Suprapubic skin (tissue), 4 donors: ENCODE data around the gene DR1.

Experiments
- EP300 ChIP-seq: sonication (generic); formaldehyde crosslinking; IDR thresholded peaks from one replicate; pipeline ENCODE4 v1.6.1; 2017; ENCODE audit warnings: antibody characterized with exemption
- POLR2A ChIP-seq, 2 donors: fragments of 450-650 bp; IDR thresholded peaks; one replicate each; pipeline ENCODE4 v1.6.1; 2017; ENCODE audit warnings: antibody characterized with exemption in 2 of 2, mild to moderate bottlenecking in 2 of 2, moderate library complexity in 2 of 2
- POLR2AphosphoS5 ChIP-seq, 3 donors: sonication (generic); formaldehyde crosslinking; IDR thresholded peaks; one replicate each; pipeline ENCODE4 v1.6.1; 2017; ENCODE audit warnings: antibody characterized with exemption in 3 of 3
- TF ChIP-seq, protein P1 (sequence below), 2 donors: fragments of 200-600 bp in 1 of 2; fragments of 450-650 bp in 1 of 2; sonication (generic) in 1 of 2; IDR thresholded peaks; one replicate each; pipeline ENCODE4 v1.5.1; 2016 to 2019; ENCODE audit warnings: antibody characterized with exemption in 2 of 2, mild to moderate bottlenecking in 1 of 2, moderate library complexity in 1 of 2

DNA sequence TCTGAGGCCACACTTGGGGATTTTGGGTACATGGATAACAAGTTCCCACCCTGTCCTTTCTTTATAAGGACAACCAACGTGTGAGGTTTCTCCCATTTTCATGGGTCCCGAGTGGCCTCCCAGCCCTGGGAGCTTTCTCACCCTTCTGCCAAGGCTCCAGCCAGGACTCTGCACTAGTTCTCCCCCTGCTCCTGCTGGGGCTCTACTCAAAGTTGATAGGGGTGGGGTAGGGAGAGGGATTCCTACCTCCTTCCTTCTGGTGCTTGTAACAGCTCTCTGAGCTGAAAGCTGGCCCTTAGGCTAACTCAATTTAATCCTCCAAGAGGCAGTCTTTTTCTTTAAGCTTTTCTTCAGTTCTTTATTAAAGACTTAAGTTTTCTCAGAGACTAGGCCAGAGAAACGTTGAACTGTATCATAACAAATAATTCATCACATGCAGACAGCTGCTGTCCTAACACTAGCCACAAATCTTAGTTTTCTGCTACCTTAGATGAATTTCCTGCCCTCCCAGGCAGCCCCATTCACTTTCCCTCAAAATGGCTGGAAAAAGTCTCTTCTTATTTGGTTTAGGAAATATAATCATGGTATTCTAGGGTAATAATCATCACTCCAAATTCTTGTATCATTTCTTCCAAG is 22.4 kb upstream of the DR1 start:
- TF ChIP-seq, protein P1, sequence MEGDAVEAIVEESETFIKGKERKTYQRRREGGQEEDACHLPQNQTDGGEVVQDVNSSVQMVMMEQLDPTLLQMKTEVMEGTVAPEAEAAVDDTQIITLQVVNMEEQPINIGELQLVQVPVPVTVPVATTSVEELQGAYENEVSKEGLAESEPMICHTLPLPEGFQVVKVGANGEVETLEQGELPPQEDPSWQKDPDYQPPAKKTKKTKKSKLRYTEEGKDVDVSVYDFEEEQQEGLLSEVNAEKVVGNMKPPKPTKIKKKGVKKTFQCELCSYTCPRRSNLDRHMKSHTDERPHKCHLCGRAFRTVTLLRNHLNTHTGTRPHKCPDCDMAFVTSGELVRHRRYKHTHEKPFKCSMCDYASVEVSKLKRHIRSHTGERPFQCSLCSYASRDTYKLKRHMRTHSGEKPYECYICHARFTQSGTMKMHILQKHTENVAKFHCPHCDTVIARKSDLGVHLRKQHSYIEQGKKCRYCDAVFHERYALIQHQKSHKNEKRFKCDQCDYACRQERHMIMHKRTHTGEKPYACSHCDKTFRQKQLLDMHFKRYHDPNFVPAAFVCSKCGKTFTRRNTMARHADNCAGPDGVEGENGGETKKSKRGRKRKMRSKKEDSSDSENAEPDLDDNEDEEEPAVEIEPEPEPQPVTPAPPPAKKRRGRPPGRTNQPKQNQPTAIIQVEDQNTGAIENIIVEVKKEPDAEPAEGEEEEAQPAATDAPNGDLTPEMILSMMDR (IDR thresholded peaks at IDR 0.05): no peak
- no peak for TF ChIP-seq POLR2A (IDR thresholded peaks at IDR 0.05)
- no peak for TF ChIP-seq EP300
- TF ChIP-seq POLR2AphosphoS5 (IDR thresholded peaks at IDR 0.05): no peak
